Measurements from ENCODE around the gene GSG1L2.

The GSG1L2 gene

GRCh38 chr17:9824797-9825338, 3.0 kb upstream of the GSG1L2 start:
- DNase-seq (ENCODE audit: low read depth in 3 of 3), result no peak

- no peak for DNase-seq (ENCODE audit: low read depth in 3 of 3)
These were observed 2.2 kb upstream of the GSG1L2 start for GRCh38 chr17:9824094-9824493.

DNA sequence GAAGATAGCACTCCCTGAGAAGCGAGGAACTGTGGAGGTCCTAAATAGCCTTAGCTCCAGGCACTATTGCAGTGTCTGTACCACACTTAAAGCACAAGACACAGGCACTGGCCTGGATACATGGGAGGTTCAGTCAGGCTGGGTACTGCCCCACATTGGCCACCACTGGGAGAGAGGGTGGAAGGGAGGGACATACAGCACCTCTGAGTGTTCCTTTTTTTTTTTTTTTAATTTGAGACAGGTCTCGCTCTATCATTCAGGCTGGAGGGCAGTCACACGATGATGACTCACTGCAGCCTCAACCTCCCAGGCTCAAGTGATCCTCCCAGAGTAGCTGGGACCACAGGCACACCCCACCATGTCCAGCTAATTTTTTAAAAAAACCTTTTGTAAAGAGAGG, 1.4 kb downstream of the GSG1L2 start:
- no peak for DNase-seq (ENCODE audit: low read depth in 3 of 3)

GRCh38 chr17:9818760-9819159, 3.1 kb downstream of the GSG1L2 start:
- DNase-seq (ENCODE audit: low read depth in 3 of 3), result no peak

GRCh38 chr17:9817086-9817485, 4.8 kb downstream of the GSG1L2 start:
- no peak for DNase-seq (ENCODE audit: low read depth in 3 of 3)

- no peak for DNase-seq (ENCODE audit: low read depth in 3 of 3)
These were observed 5.4 kb downstream of the GSG1L2 start for GRCh38 chr17:9816472-9816871.

DNA sequence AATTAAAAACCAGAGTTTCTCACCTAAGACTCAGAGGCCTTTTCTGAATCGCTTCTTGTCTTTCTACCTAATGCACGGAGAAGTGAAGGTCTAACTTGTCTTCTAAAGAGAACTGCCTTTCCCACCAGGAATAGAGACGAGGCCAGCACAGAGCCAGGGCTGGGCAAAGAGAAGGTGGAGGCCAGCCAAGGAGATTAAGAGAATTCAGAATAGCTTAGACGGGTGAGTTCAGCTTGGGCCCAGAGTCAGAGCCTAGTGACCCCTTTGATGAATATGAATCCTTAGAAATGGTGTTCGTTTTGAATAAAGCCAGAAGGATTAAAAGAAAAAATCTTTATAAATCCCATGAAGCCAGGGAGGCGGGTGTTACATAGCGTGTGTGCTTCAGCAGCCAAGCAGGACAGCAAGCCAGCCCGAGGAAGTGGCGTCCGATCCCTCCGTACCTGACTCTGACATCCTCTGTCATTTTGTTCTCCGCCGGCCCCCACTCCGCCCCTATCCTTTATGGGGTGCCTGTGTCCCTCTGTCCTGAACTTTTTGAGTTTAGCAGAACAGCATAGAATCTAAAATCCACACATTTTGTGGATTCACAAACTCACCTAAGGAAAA, 7.4 kb downstream of the GSG1L2 start:
- no peak for DNase-seq (ENCODE audit: low read depth in 3 of 3)

GRCh38 chr17:9813166-9813565, 8.7 kb downstream of the GSG1L2 start:
- DNase-seq (ENCODE audit: low read depth in 3 of 3), result no peak

GRCh38 chr17:9811537-9811936, 10.3 kb downstream of the GSG1L2 start:
- no peak for DNase-seq (ENCODE audit: low read depth in 3 of 3)

- DNase-seq (ENCODE audit: low read depth in 3 of 3), result no peak
These were observed 10.8 kb downstream of the GSG1L2 start for GRCh38 chr17:9811086-9811485.

GRCh38 chr17:9810100-9810949, 11.6 kb downstream of the GSG1L2 start:
- no peak for DNase-seq (ENCODE audit: low read depth in 3 of 3)

DNA sequence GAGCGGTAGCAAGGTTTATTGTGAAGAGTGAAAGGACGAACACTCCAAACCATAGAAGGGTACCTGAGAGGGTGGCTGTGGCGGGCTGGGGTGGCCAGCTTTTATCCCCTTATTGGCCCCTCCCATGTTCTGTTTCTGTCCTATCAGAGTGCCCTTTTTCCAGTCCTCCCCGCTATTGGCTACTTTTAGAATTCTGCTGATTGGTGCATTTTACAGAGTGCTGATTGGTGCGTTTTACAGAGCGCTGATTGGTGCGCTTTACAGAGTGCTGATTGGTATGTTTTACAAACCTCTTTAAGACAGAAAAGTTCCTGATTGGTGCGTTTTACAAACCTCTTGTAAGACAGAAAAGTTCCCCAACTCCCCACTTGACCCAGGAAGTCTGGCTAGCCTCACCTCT, 12.5 kb downstream of the GSG1L2 start:
- DNase-seq (ENCODE audit: low read depth in 3 of 3), result no peak

GRCh38 chr17:9806699-9807098, 15.2 kb downstream of the GSG1L2 start:
- DNase-seq (ENCODE audit: low read depth in 3 of 3), result no peak

DNA sequence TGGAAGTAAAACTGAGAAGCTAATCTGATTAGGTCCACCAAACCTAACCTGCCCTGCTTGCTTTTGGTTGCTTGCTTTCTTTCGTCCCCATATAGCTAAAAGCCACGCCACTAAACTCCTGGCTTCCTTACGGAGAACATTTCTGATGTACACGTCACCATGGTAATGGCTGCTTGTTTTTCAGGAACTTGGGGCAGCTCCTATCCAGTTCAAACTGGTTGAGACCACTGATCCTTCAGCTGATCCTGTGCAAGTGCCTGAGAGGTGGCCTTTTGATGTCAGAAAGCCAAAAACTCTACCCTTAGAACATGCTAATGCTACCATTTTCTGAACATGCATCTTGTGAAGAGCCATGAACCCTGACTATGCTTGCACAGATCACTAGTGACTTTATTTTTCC, 16.1 kb downstream of the GSG1L2 start:
- DNase-seq (ENCODE audit: low read depth in 3 of 3), result no peak

GRCh38 chr17:9802697-9803096, 19.2 kb downstream of the GSG1L2 start:
- DNase-seq (ENCODE audit: low read depth in 3 of 3), result no peak

- no peak for DNase-seq (ENCODE audit: low read depth in 3 of 3)
These were observed 19.6 kb downstream of the GSG1L2 start for GRCh38 chr17:9802294-9802693.

- DNase-seq (ENCODE audit: low read depth in 3 of 3), result no peak
These were observed 20.4 kb downstream of the GSG1L2 start for GRCh38 chr17:9801505-9801904.

DNA sequence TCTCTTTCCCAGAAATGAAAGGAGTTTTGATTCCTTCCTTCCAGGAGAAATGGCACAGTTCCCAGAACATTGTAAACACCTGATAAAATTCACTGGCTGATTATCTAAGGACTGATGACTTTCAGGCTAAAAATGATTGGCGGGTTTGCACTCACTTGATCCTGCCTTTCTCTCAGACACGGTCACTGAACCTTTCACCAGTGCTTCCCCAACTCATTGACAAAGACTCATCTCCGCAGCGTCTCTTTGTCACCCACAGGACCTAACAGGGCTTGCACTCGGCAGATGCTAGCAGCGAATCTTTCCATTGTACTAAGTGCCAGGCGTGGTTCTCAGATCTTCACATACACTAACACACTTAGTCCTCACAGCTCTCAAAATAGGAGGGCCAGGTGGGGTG, 23.2 kb downstream of the GSG1L2 start:
- DNase-seq (ENCODE audit: low read depth in 3 of 3), result no peak

GRCh38 chr17:9798008-9798407, 23.9 kb downstream of the GSG1L2 start:
- no peak for DNase-seq (ENCODE audit: low read depth in 3 of 3)

- no peak for DNase-seq (ENCODE audit: low read depth in 3 of 3)
These were observed 29.6 kb downstream of the GSG1L2 start for GRCh38 chr17:9792181-9792840.

GRCh38 chr17:9790889-9791876, 30.7 kb downstream of the GSG1L2 start, which contains the start of gene DHRS7C:
Gene DHRS7C, minus strand, starts transcription at chr17:9791592. Its CDS starts 308 bp downstream, at chr17:9791284.
- no peak for DNase-seq (ENCODE audit: low read depth in 3 of 3)

Measured in stimulated activated CD4-positive, alpha-beta T cell treated with anti-CD3 and anti-CD28 coated beads, TNF-alpha, amount 100 ng/mL, for 48 hours (primary cell).